ENCODE results near the gene CYP2W1. TPM values are rescaled to one million over a fixed set of nuclear protein-coding genes. Genes with fewer than 3 reads are reported as not detected.
"Not testable (repeated sequence)": the region's sequence is repeated elsewhere in the genome, so short reads cannot be mapped to it uniquely, and the experiment has no call there.

Gene CYP2W1
- total RNA-seq, 1 donor from 2014 or later = not detected

- no peak overlapping the region for H3K27ac ChIP-seq (ENCODE audit: low read depth, low read length)
- H3K4me3 ChIP-seq (ENCODE audit: low read length in 3 of 3) = no peak overlapping the region
- no peaks in the 10 kb centered on the region for H3K4me1 ChIP-seq (ENCODE audit: control insufficient read depth in 3 of 3, insufficient read depth in 3 of 3, low read length in 3 of 3)
- no peak overlapping the region for H3K9ac ChIP-seq (ENCODE audit: low read depth in 1 of 3, low read length in 3 of 3)
- no peaks in the 10 kb centered on the region for H3K9me3 ChIP-seq (ENCODE audit: control insufficient read depth in 3 of 3, low read length in 3 of 3)
- H3K27me3 ChIP-seq (ENCODE audit: control insufficient read depth in 3 of 3, insufficient read depth in 3 of 3, low read length in 3 of 3) = no peaks in the 10 kb centered on the region
- peaks cover 6 to 11% (median 10%) of the 10 kb centered on the region in 3 donors for H3K36me3 ChIP-seq (ENCODE audit: control insufficient read depth in 3 of 3, insufficient read depth in 3 of 3, low read length in 3 of 3)
These were observed 16.3 kb downstream of the CYP2W1 start for GRCh38 chr7:999149-999879.

- H3K36me3 ChIP-seq (ENCODE audit: control insufficient read depth in 3 of 3, insufficient read depth in 3 of 3, low read length in 3 of 3) = peaks cover 6 to 11% (median 10%) of the 10 kb centered on the region in 3 donors
- no peaks in the 10 kb centered on the region for H3K9me3 ChIP-seq (ENCODE audit: control insufficient read depth in 3 of 3, low read length in 3 of 3)
- H3K4me3 ChIP-seq (ENCODE audit: low read length in 3 of 3) = no peak overlapping the region
- no peaks in the 10 kb centered on the region for H3K27me3 ChIP-seq (ENCODE audit: control insufficient read depth in 3 of 3, insufficient read depth in 3 of 3, low read length in 3 of 3)
- H3K27ac ChIP-seq (ENCODE audit: low read depth, low read length) = no peak overlapping the region
- H3K4me1 ChIP-seq (ENCODE audit: control insufficient read depth in 3 of 3, insufficient read depth in 3 of 3, low read length in 3 of 3) = no peaks in the 10 kb centered on the region
- no peak overlapping the region for H3K9ac ChIP-seq (ENCODE audit: low read depth in 1 of 3, low read length in 3 of 3)
These were observed 17.3 kb downstream of the CYP2W1 start for GRCh38 chr7:999941-1000935.

- not testable (repeated sequence) for H3K27me3 ChIP-seq (ENCODE audit: control insufficient read depth in 3 of 3, insufficient read depth in 3 of 3, low read length in 3 of 3); H3K36me3 ChIP-seq (ENCODE audit: control insufficient read depth in 3 of 3, insufficient read depth in 3 of 3, low read length in 3 of 3); H3K4me1 ChIP-seq (ENCODE audit: control insufficient read depth in 3 of 3, insufficient read depth in 3 of 3, low read length in 3 of 3); H3K9me3 ChIP-seq (ENCODE audit: control insufficient read depth in 3 of 3, low read length in 3 of 3); H3K27ac ChIP-seq (ENCODE audit: low read depth, low read length); H3K4me3 ChIP-seq (ENCODE audit: low read length in 3 of 3); H3K9ac ChIP-seq (ENCODE audit: low read depth in 1 of 3, low read length in 3 of 3)
These were observed 18.2 kb downstream of the CYP2W1 start for GRCh38 chr7:1001069-1001770.

GRCh38 chr7:1002026-1002425 is 19.0 kb downstream of the CYP2W1 start:
- H3K9ac ChIP-seq (ENCODE audit: low read depth in 1 of 3, low read length in 3 of 3); H3K9me3 ChIP-seq (ENCODE audit: control insufficient read depth in 3 of 3, low read length in 3 of 3); H3K4me1 ChIP-seq (ENCODE audit: control insufficient read depth in 3 of 3, insufficient read depth in 3 of 3, low read length in 3 of 3); H3K36me3 ChIP-seq (ENCODE audit: control insufficient read depth in 3 of 3, insufficient read depth in 3 of 3, low read length in 3 of 3); H3K27ac ChIP-seq (ENCODE audit: low read depth, low read length); H3K27me3 ChIP-seq (ENCODE audit: control insufficient read depth in 3 of 3, insufficient read depth in 3 of 3, low read length in 3 of 3); H3K4me3 ChIP-seq (ENCODE audit: low read length in 3 of 3): not testable (repeated sequence)

- H3K4me1 ChIP-seq (ENCODE audit: control insufficient read depth in 3 of 3, insufficient read depth in 3 of 3, low read length in 3 of 3); H3K4me3 ChIP-seq (ENCODE audit: low read length in 3 of 3); H3K36me3 ChIP-seq (ENCODE audit: control insufficient read depth in 3 of 3, insufficient read depth in 3 of 3, low read length in 3 of 3); H3K27me3 ChIP-seq (ENCODE audit: control insufficient read depth in 3 of 3, insufficient read depth in 3 of 3, low read length in 3 of 3); H3K9me3 ChIP-seq (ENCODE audit: control insufficient read depth in 3 of 3, low read length in 3 of 3); H3K9ac ChIP-seq (ENCODE audit: low read depth in 1 of 3, low read length in 3 of 3); H3K27ac ChIP-seq (ENCODE audit: low read depth, low read length): not testable (repeated sequence)
These were observed 19.5 kb downstream of the CYP2W1 start for GRCh38 chr7:1002445-1002844.

GRCh38 chr7:1004018-1004852 is 21.3 kb downstream of the CYP2W1 start:
- Histone ChIP-seq H3K9ac (ENCODE audit: low read depth in 1 of 3, low read length in 3 of 3) (no peak overlapping the region), H3K9me3 (ENCODE audit: control insufficient read depth in 3 of 3, low read length in 3 of 3) (no peaks in the 10 kb centered on the region), H3K4me3 (ENCODE audit: low read length in 3 of 3) (no peak overlapping the region), H3K27ac (ENCODE audit: low read depth, low read length) (no peak overlapping the region), H3K4me1 (ENCODE audit: control insufficient read depth in 3 of 3, insufficient read depth in 3 of 3, low read length in 3 of 3) (no peaks in the 10 kb centered on the region), H3K27me3 (ENCODE audit: control insufficient read depth in 3 of 3, insufficient read depth in 3 of 3, low read length in 3 of 3) (no peaks in the 10 kb centered on the region), H3K36me3 (ENCODE audit: control insufficient read depth in 3 of 3, insufficient read depth in 3 of 3, low read length in 3 of 3) (peaks cover 8 to 17% (median 8%) of the 10 kb centered on the region in 3 donors)

GRCh38 chr7:1005303-1005702 is 22.3 kb downstream of the CYP2W1 start:
- Histone ChIP-seq H3K36me3 (ENCODE audit: control insufficient read depth in 3 of 3, insufficient read depth in 3 of 3, low read length in 3 of 3) (peaks cover 8 to 14% (median 10%) of the 10 kb centered on the region in 3 donors), H3K4me3 (ENCODE audit: low read length in 3 of 3) (no peak overlapping the region), H3K4me1 (ENCODE audit: control insufficient read depth in 3 of 3, insufficient read depth in 3 of 3, low read length in 3 of 3) (no peaks in the 10 kb centered on the region), H3K27ac (ENCODE audit: low read depth, low read length) (no peak overlapping the region), H3K9ac (ENCODE audit: low read depth in 1 of 3, low read length in 3 of 3) (no peak overlapping the region), H3K27me3 (ENCODE audit: control insufficient read depth in 3 of 3, insufficient read depth in 3 of 3, low read length in 3 of 3) (no peaks in the 10 kb centered on the region), H3K9me3 (ENCODE audit: control insufficient read depth in 3 of 3, low read length in 3 of 3) (no peaks in the 10 kb centered on the region)

DNA sequence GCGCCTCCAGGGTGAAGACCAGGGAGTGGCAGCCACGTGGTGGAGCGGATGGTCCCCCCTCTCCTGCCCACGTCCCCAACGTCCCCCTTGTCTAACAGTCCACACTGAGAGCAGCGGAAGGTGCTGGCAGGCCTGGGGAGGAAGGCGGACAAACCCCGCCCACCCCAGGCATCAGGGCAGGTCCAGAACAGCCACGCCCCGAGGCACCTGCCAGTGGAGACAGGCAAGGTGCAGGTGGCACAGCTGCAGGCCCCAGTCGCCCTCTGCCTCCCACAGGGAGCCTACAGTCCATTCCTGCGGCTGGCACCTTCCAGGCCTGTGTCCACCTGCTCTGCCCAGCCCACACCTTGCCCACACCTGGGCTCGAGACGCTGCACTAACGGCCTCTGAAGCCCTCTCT is 24.9 kb downstream of the CYP2W1 start:
- Histone ChIP-seq H3K4me3 (ENCODE audit: low read length in 3 of 3) (no peak overlapping the region), H3K27me3 (ENCODE audit: control insufficient read depth in 3 of 3, insufficient read depth in 3 of 3, low read length in 3 of 3) (no peaks in the 10 kb centered on the region), H3K4me1 (ENCODE audit: control insufficient read depth in 3 of 3, insufficient read depth in 3 of 3, low read length in 3 of 3) (peaks cover 0 to 5% (median 0%) of the 10 kb centered on the region in 3 donors), H3K9me3 (ENCODE audit: control insufficient read depth in 3 of 3, low read length in 3 of 3) (no peaks in the 10 kb centered on the region), H3K9ac (ENCODE audit: low read depth in 1 of 3, low read length in 3 of 3) (no peak overlapping the region), H3K36me3 (ENCODE audit: control insufficient read depth in 3 of 3, insufficient read depth in 3 of 3, low read length in 3 of 3) (peaks cover 8 to 14% (median 10%) of the 10 kb centered on the region in 3 donors), H3K27ac (ENCODE audit: low read depth, low read length) (no peak overlapping the region)

DNA sequence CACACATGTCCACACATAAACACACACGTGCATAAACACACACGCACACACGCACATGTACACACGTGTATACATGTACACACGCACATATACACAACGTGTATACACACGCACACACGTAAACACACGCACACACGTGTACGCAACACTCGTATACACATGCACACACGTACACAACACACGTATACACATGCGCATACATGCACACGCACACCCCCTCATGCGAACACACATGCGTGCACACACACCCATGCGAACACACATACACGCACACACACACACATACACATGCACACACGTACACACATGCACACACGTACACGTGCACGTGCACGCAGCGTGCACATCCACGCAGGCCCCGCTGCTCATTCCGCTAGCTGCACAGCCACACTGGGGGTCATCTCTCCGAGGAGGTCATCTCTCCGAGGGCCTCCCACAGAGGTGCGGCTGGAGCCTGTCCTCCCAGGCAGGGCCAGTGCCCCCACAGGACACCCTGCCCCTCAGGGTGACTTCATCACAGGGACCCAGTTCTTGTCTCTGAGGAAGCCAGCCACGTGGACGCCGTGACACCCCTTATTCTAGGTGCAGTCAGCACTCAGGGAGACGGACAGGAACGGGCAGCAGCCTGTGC is 25.9 kb downstream of the CYP2W1 start:
- no peak overlapping the region for H3K9ac ChIP-seq (ENCODE audit: low read depth in 1 of 3, low read length in 3 of 3)
- peaks cover 0 to 5% (median 0%) of the 10 kb centered on the region in 3 donors for H3K4me1 ChIP-seq (ENCODE audit: control insufficient read depth in 3 of 3, insufficient read depth in 3 of 3, low read length in 3 of 3)
- no peak overlapping the region for H3K4me3 ChIP-seq (ENCODE audit: low read length in 3 of 3)
- peaks cover 8 to 14% (median 10%) of the 10 kb centered on the region in 3 donors for H3K36me3 ChIP-seq (ENCODE audit: control insufficient read depth in 3 of 3, insufficient read depth in 3 of 3, low read length in 3 of 3)
- H3K27me3 ChIP-seq (ENCODE audit: control insufficient read depth in 3 of 3, insufficient read depth in 3 of 3, low read length in 3 of 3) = no peaks in the 10 kb centered on the region
- H3K27ac ChIP-seq (ENCODE audit: low read depth, low read length) = no peak overlapping the region
- H3K9me3 ChIP-seq (ENCODE audit: control insufficient read depth in 3 of 3, low read length in 3 of 3) = no peaks in the 10 kb centered on the region

All from skeletal muscle tissue (tissue), 4 donors.